ENCODE results near the gene ISM2.

Gene ISM2

GRCh38 chr14:77491056-77491455, 7.6 kb downstream of the ISM2 start:
- Mint-ChIP-seq H3K27ac (no peak overlapping the region), H3K27me3 (peaks cover 3% of the 10 kb centered on the region), H3K4me1 (ENCODE audit: low read depth) (no peaks in the 10 kb centered on the region), H3K9me3 (no peaks in the 10 kb centered on the region), H3K36me3 (ENCODE audit: low read depth) (no peaks in the 10 kb centered on the region), H3K4me3 (no peak overlapping the region)
- intact Hi-C loops (cut with micrococcal nuclease) = no loop called here

GRCh38 chr14:77490347-77490986, 8.1 kb downstream of the ISM2 start:
- no peaks in the 10 kb centered on the region for H3K4me1 Mint-ChIP-seq (ENCODE audit: low read depth)
- intact Hi-C loops (cut with micrococcal nuclease) = no loop called here

GRCh38 chr14:77489041-77489440, 9.6 kb downstream of the ISM2 start:
- no peaks in the 10 kb centered on the region for H3K4me1 Mint-ChIP-seq (ENCODE audit: low read depth)
- H3K36me3 Mint-ChIP-seq (ENCODE audit: low read depth) = no peaks in the 10 kb centered on the region
- H3K9me3 Mint-ChIP-seq = no peaks in the 10 kb centered on the region
- H3K27ac Mint-ChIP-seq = no peak overlapping the region
- H3K4me3 Mint-ChIP-seq = no peak overlapping the region
- intact Hi-C loops (cut with micrococcal nuclease) = no loop called here
- no peaks in the 10 kb centered on the region for H3K27me3 Mint-ChIP-seq

More at GRCh38 chr14:77490347-77490986, 8.1 kb downstream of the ISM2 start:
- H3K27me3 Mint-ChIP-seq = no peaks in the 10 kb centered on the region
- no peak overlapping the region for H3K27ac Mint-ChIP-seq
- H3K36me3 Mint-ChIP-seq (ENCODE audit: low read depth) = no peaks in the 10 kb centered on the region
- no peaks in the 10 kb centered on the region for H3K9me3 Mint-ChIP-seq
- H3K4me3 Mint-ChIP-seq = no peak overlapping the region

GRCh38 chr14:77488558-77488957, 10.1 kb downstream of the ISM2 start:
- intact Hi-C loops (cut with micrococcal nuclease) = no loop called here
- no peaks in the 10 kb centered on the region for H3K27me3 Mint-ChIP-seq
- H3K27ac Mint-ChIP-seq = no peak overlapping the region
- H3K36me3 Mint-ChIP-seq (ENCODE audit: low read depth) = no peaks in the 10 kb centered on the region
- H3K4me1 Mint-ChIP-seq (ENCODE audit: low read depth) = no peaks in the 10 kb centered on the region
- no peaks in the 10 kb centered on the region for H3K9me3 Mint-ChIP-seq
- H3K4me3 Mint-ChIP-seq = no peak overlapping the region

GRCh38 chr14:77485901-77486678, 12.5 kb downstream of the ISM2 start:
- Mint-ChIP-seq H3K4me3 (no peak overlapping the region), H3K27me3 (no peaks in the 10 kb centered on the region), H3K4me1 (ENCODE audit: low read depth) (no peaks in the 10 kb centered on the region), H3K36me3 (ENCODE audit: low read depth) (no peaks in the 10 kb centered on the region), H3K27ac (no peak overlapping the region), H3K9me3 (no peaks in the 10 kb centered on the region)
- intact Hi-C loops (cut with micrococcal nuclease) = no loop called here

GRCh38 chr14:77485256-77485655, 13.4 kb downstream of the ISM2 start:
- no peak overlapping the region for H3K4me3 Mint-ChIP-seq
- no peaks in the 10 kb centered on the region for H3K9me3 Mint-ChIP-seq
- H3K27me3 Mint-ChIP-seq = no peaks in the 10 kb centered on the region
- intact Hi-C loops (cut with micrococcal nuclease) = no loop called here
- no peaks in the 10 kb centered on the region for H3K36me3 Mint-ChIP-seq (ENCODE audit: low read depth)
- no peak overlapping the region for H3K27ac Mint-ChIP-seq
- H3K4me1 Mint-ChIP-seq (ENCODE audit: low read depth) = no peaks in the 10 kb centered on the region

- no peaks in the 10 kb centered on the region for H3K27me3 Mint-ChIP-seq
- no peak overlapping the region for H3K4me3 Mint-ChIP-seq
- no peaks in the 10 kb centered on the region for H3K36me3 Mint-ChIP-seq (ENCODE audit: low read depth)
- H3K27ac Mint-ChIP-seq = no peak overlapping the region
- no peaks in the 10 kb centered on the region for H3K4me1 Mint-ChIP-seq (ENCODE audit: low read depth)
- no peaks in the 10 kb centered on the region for H3K9me3 Mint-ChIP-seq
- intact Hi-C loops (cut with micrococcal nuclease) = no loop called here
Observed at GRCh38 chr14:77482422-77482821, 16.2 kb downstream of the ISM2 start.

- intact Hi-C loops (cut with micrococcal nuclease) = no loop called here
- Mint-ChIP-seq H3K4me3 (no peak overlapping the region), H3K36me3 (ENCODE audit: low read depth) (no peaks in the 10 kb centered on the region), H3K9me3 (no peaks in the 10 kb centered on the region), H3K27me3 (no peaks in the 10 kb centered on the region), H3K27ac (no peak overlapping the region), H3K4me1 (ENCODE audit: low read depth) (no peaks in the 10 kb centered on the region)
Observed at GRCh38 chr14:77478796-77479195, 19.8 kb downstream of the ISM2 start.

GRCh38 chr14:77478029-77478428, 20.6 kb downstream of the ISM2 start:
- Mint-ChIP-seq H3K27me3 (no peaks in the 10 kb centered on the region), H3K4me3 (no peak overlapping the region), H3K4me1 (ENCODE audit: low read depth) (no peaks in the 10 kb centered on the region), H3K9me3 (no peaks in the 10 kb centered on the region), H3K27ac (no peak overlapping the region), H3K36me3 (ENCODE audit: low read depth) (no peaks in the 10 kb centered on the region)
- intact Hi-C loops (cut with micrococcal nuclease) = no loop called here

GRCh38 chr14:77475432-77476115, 23.0 kb downstream of the ISM2 start:
- no peaks in the 10 kb centered on the region for H3K36me3 Mint-ChIP-seq (ENCODE audit: low read depth)
- H3K27me3 Mint-ChIP-seq = no peaks in the 10 kb centered on the region
- no peaks in the 10 kb centered on the region for H3K9me3 Mint-ChIP-seq
- no peak overlapping the region for H3K27ac Mint-ChIP-seq
- H3K4me1 Mint-ChIP-seq (ENCODE audit: low read depth) = no peaks in the 10 kb centered on the region
- intact Hi-C loops (cut with micrococcal nuclease) = no loop called here
- H3K4me3 Mint-ChIP-seq = no peak overlapping the region

GRCh38 chr14:77474479-77475177, 24.0 kb downstream of the ISM2 start:
- intact Hi-C loops (cut with micrococcal nuclease) = no loop called here
- Mint-ChIP-seq H3K4me3 (no peak overlapping the region), H3K4me1 (ENCODE audit: low read depth) (no peaks in the 10 kb centered on the region), H3K9me3 (no peaks in the 10 kb centered on the region), H3K36me3 (ENCODE audit: low read depth) (no peaks in the 10 kb centered on the region), H3K27ac (no peak overlapping the region), H3K27me3 (no peaks in the 10 kb centered on the region)

GRCh38 chr14:77473921-77474320, 24.7 kb downstream of the ISM2 start:
- intact Hi-C loops (cut with micrococcal nuclease) = no loop called here
- no peaks in the 10 kb centered on the region for H3K9me3 Mint-ChIP-seq
- no peak overlapping the region for H3K4me3 Mint-ChIP-seq
- H3K27me3 Mint-ChIP-seq = no peaks in the 10 kb centered on the region
- H3K4me1 Mint-ChIP-seq (ENCODE audit: low read depth) = no peaks in the 10 kb centered on the region
- H3K27ac Mint-ChIP-seq = no peak overlapping the region
- peaks cover 7% of the 10 kb centered on the region for H3K36me3 Mint-ChIP-seq (ENCODE audit: low read depth)

GRCh38 chr14:77470224-77470870, 28.3 kb downstream of the ISM2 start:
- no peak overlapping the region for H3K4me3 Mint-ChIP-seq
- H3K36me3 Mint-ChIP-seq (ENCODE audit: low read depth) = peaks cover 42% of the 10 kb centered on the region
- no peaks in the 10 kb centered on the region for H3K9me3 Mint-ChIP-seq
- H3K27me3 Mint-ChIP-seq = no peaks in the 10 kb centered on the region
- no peak overlapping the region for H3K27ac Mint-ChIP-seq
- H3K4me1 Mint-ChIP-seq (ENCODE audit: low read depth) = no peaks in the 10 kb centered on the region
- intact Hi-C loops (cut with micrococcal nuclease) = no loop called here

Measured in dendritic cell treated with granulocyte-macrophage colony-stimulating factor and Interleukin-4, amounts not matched to agents 40 ng/mL and 50 ng/mL, for 4 days (primary cell).